ENCODE data around the gene SBSN. TPM values are rescaled to one million over a fixed set of nuclear protein-coding genes. Genes with fewer than 3 reads are reported as not detected.

Gene SBSN
- total RNA-seq, 4 donors from 2014 or later, result 1.0 to 13.4 (median 1.2) TPM; not detected in 1

DNA sequence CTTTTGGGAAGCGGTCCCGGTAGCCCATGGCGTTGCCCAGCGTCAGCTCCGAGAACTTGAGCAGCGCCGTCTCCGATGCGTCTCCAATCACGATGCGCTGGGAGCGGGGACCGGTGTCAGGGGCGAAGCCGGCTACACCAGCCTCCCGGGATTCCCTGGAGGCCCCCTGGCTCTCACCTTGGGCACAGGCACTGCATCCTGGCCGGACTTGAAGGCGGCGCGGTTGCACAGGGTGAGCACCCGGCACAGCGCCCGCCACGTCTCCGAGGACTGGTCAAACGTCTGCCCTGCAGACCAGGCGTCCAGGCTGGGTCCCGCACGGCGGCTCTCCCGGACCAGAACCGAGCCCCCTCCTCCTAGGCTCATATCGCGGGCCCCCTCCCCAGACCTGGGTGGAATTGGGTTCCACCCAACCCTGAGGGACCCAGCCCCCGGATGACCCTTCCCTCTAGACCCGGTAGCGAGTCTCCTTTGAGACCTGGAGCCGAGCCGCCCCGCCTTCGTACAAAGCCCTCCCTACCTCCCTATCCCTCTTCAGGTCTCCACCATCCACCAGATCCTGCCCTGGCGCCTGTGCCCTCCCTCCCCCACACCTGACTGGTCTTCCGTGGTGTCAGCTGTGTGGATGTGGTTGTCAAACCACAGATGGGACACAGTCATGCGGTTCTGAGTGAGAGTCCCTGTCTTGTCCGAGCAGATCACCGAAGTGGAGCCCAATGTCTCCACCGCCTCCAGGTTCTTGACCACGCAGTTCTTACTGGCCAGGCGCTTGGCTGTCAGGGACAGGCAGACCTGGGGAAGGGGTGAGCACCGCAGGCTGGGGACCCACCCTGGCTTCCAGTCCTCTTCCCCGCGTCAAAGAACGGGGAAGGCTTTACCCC, 30.5 kb upstream of the SBSN start:
- TF ChIP-seq POLR2A (IDR thresholded peaks at IDR 0.05), result no peak
- TF ChIP-seq EP300 (IDR thresholded peaks at IDR 0.05), result no peak
- TF ChIP-seq, protein P1, sequence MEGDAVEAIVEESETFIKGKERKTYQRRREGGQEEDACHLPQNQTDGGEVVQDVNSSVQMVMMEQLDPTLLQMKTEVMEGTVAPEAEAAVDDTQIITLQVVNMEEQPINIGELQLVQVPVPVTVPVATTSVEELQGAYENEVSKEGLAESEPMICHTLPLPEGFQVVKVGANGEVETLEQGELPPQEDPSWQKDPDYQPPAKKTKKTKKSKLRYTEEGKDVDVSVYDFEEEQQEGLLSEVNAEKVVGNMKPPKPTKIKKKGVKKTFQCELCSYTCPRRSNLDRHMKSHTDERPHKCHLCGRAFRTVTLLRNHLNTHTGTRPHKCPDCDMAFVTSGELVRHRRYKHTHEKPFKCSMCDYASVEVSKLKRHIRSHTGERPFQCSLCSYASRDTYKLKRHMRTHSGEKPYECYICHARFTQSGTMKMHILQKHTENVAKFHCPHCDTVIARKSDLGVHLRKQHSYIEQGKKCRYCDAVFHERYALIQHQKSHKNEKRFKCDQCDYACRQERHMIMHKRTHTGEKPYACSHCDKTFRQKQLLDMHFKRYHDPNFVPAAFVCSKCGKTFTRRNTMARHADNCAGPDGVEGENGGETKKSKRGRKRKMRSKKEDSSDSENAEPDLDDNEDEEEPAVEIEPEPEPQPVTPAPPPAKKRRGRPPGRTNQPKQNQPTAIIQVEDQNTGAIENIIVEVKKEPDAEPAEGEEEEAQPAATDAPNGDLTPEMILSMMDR (IDR thresholded peaks at IDR 0.05), result no peak
- TF ChIP-seq POLR2AphosphoS5 (IDR thresholded peaks at IDR 0.05), result no peak

DNA sequence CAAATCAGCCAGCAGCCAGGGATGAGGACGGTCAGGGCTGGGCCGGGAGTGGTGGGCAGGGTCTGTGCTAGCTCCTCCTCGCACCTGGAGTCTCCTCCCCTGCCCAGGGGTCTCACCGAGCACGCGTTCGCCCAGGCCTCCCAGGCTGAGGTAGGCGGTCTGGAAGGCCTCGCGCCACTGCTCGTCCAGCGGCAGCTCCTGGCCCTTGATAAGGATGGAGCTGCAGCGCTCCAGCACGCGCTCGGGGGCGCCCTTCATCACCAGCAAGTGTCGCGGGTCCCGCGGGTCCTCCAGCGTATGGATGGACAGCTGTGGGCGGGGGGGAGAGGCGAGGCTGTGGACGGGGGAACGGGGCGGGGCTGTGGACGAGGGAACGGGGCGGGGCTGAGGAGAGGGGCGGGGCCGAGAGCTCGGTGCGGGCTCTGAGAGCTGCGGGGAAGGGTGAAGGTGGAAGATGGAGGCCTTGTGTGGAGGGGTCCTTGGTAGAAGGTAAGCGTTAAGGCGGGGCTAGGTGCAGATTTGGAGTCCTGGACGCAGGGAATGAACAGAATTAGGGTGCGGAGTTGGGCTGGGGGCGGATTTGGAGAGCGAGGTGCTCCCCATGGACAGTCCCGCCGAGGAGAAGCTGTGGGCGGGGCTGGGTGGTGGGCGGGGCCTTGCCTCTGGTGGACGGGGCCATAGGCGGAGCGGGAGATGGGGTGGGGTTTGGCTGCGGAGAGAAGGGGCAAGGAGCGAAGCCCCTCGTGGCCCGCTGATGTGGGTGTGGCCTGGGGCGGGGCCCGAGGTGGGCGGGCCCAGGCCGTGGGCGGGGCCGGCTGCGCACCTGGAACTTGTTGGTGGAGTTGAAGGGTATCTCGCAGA, 29.7 kb upstream of the SBSN start:
- Histone ChIP-seq H3K36me3 (no peaks in the 10 kb centered on the region), H3K27me3 (peaks cover 60% of the 10 kb centered on the region), H3K9me3 (peaks cover 0 to 8% (median 0%) of the 10 kb centered on the region in 3 donors), H3K4me1 (peaks cover 0 to 16% (median 7%) of the 10 kb centered on the region in 3 donors), H3K27ac (no peak overlapping the region), H3K4me3 (peak overlapping the region in 1 of 2 donors; percentile 44)
- no peak for TF ChIP-seq POLR2AphosphoS5 (IDR thresholded peaks at IDR 0.05)
- TF ChIP-seq, protein P1 (IDR thresholded peaks at IDR 0.05), result no peak
- TF ChIP-seq POLR2A (IDR thresholded peaks at IDR 0.05), result no peak
- WGBS, 2 donors (ENCODE audit: low coverage in 1 of 2), result 0 to 3% methylated on average over 4 to 19 of the region's 60 CpGs
- peak; percentile 61 for ATAC-seq

More for the DNA sequence above, 30.5 kb upstream of the SBSN start:
- peaks cover 0 to 8% (median 0%) of the 10 kb centered on the region in 3 donors for H3K9me3 ChIP-seq
- ATAC-seq, result no peak
- H3K27ac ChIP-seq, result no peak overlapping the region
- peaks cover 69% of the 10 kb centered on the region for H3K27me3 ChIP-seq
- 0 to 80% methylated on average over 1 to 2 of the region's 53 CpGs for WGBS, 2 donors (ENCODE audit: low coverage in 1 of 2)
- peak overlapping the region in 1 of 2 donors; percentile 44 for H3K4me3 ChIP-seq
- H3K4me1 ChIP-seq, result peaks cover 0 to 16% (median 7%) of the 10 kb centered on the region in 3 donors
- H3K36me3 ChIP-seq, result no peaks in the 10 kb centered on the region

DNA sequence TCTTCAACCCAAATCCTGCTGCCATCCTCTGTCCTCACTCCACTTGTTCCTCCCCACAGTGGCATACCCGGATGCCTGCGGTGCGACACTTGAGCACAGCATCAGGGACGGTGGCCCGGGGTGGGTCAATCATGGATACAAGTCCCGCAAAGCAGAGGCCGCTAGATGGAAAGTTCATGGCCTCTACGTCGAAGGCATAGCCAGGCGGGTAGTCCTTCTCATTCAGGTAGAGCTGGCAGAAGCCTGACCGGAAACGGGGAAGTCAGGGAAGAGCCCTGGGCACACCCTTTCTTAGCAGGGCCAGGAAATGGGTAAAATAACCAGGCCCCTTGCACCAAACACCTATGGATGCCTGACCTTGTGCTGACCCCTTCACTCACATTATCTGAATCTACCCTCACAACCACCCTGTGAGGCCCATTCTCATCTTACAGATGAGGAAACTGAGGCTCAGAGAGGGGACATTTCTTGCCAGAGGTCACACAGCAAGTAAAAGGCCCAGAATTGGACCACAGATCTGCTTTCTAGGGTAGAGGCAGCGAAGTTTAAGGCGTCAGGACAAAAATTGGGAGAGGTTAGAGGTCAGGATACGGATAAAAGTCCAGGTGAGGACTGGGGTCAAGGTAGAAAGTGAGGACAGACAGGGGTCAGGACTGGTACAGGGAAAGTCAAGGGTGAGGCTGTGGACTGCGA, 28.9 kb upstream of the SBSN start:
- H3K9me3 ChIP-seq, result peaks cover 0 to 8% (median 0%) of the 10 kb centered on the region in 3 donors
- no peak for TF ChIP-seq POLR2A (IDR thresholded peaks at IDR 0.05)
- no peak for TF ChIP-seq EP300 (IDR thresholded peaks at IDR 0.05)
- TF ChIP-seq, protein P1 (IDR thresholded peaks at IDR 0.05), result no peak
- TF ChIP-seq POLR2AphosphoS5 (IDR thresholded peaks at IDR 0.05), result no peak
- peaks cover 53% of the 10 kb centered on the region for H3K27me3 ChIP-seq
- H3K4me1 ChIP-seq, result peaks cover 0 to 16% (median 7%) of the 10 kb centered on the region in 3 donors
- no peak for ATAC-seq
- H3K27ac ChIP-seq, result no peak overlapping the region
- H3K4me3 ChIP-seq, result peak overlapping the region in 1 of 2 donors; percentile 44
- 68 to 92% methylated on average over 2 to 7 of the region's 16 CpGs for WGBS, 2 donors (ENCODE audit: low coverage in 1 of 2)
- no peaks in the 10 kb centered on the region for H3K36me3 ChIP-seq

DNA sequence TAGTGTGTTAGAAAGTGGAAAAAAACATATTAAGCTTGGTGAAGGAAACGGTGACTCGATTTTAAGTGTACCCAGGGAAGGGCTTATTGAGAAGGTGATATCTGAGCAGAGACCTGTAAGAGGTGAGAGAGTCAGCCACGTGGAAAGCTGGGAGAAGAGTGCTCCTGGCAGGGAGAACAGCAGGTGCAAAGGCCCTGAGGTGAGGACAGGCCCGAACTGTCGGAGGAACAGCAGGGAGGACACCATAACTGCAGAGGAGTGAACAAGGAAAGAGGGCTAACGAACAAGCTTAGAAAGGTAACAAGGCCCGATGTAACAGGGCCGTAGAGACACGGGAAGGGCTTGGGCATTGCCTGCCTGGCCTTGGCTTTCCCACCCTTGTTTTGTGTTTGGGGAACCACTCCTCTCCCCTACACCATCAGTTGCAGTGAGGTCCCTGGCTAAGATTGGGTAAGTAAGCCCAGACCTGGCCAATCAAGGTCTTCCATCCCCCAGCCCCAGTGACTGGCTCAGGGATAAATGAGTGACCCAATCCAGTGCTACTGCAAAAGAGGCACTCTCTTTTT, 28.0 kb upstream of the SBSN start:
- 77 to 83% methylated on average over 4 to 9 of the region's 9 CpGs for WGBS, 2 donors (ENCODE audit: low coverage in 1 of 2)
- Histone ChIP-seq H3K36me3 (no peaks in the 10 kb centered on the region), H3K27me3 (peaks cover 44% of the 10 kb centered on the region), H3K4me1 (peaks cover 0 to 16% (median 7%) of the 10 kb centered on the region in 3 donors), H3K4me3 (no peak overlapping the region), H3K9me3 (peaks cover 0 to 8% (median 0%) of the 10 kb centered on the region in 3 donors), H3K27ac (no peak overlapping the region)
- TF ChIP-seq, protein P1 (IDR thresholded peaks at IDR 0.05), result no peak
- TF ChIP-seq EP300 (IDR thresholded peaks at IDR 0.05), result no peak
- TF ChIP-seq POLR2A (IDR thresholded peaks at IDR 0.05), result no peak
- TF ChIP-seq POLR2AphosphoS5 (IDR thresholded peaks at IDR 0.05), result no peak
- no peak for ATAC-seq

All from gastroesophageal sphincter (tissue), 4 donors.